A673 (cell line): ENCODE results near the gene TMEM183A. TPM values are rescaled to one million over a fixed set of nuclear protein-coding genes. Genes with fewer than 3 reads are reported as not detected.

Source experiments
- BruUV-seq: library from RNA; stranded (reverse); fragments of 400-500 nt; replicated peaks from 2 replicates; lab custom pipeline; 2021; lab: Mats Ljungman, UMichigan
- CTCF ChIA-PET: fragments of 300-600 bp; sonication (Branson Sonifier 250); formaldehyde crosslinking; loops from one replicate; lab custom pipeline; 2022; ENCODE audit warnings: antibody characterized with exemption; lab: Charles Lee
- POLR2A ChIA-PET: fragments of 300-600 bp; sonication (Branson Sonifier 250); formaldehyde crosslinking; loops from one replicate; lab custom pipeline; 2022; ENCODE audit warnings: antibody characterized with exemption; ENCODE audit not compliant: low non-redundant PET; lab: Charles Lee
- DNase-seq: peaks from one replicate; pipeline ENCODE4 v3.0.0-alpha.2; 2015; ENCODE audit warnings: low spot score
- H3K27ac ChIP-seq: fragments of 200-600 bp; sonication (generic); 2 replicates; pipeline ENCODE4 v1.5.1; 2016; ENCODE audit warnings: mixed run types, low read depth, mild to moderate bottlenecking, mixed read lengths, antibody characterized with exemption, low read length; ENCODE audit not compliant: poor library complexity, severe bottlenecking
- H3K27me3 ChIP-seq: fragments of 200-600 bp; sonication (generic); replicated peaks from 2 replicates; pipeline ENCODE4 v1.6.1; 2017; ENCODE audit warnings: mixed run types, low read depth, mild to moderate bottlenecking, mixed read lengths, antibody characterized with exemption, low read length; ENCODE audit not compliant: insufficient read depth, poor library complexity
- H3K36me3 ChIP-seq: fragments of 200-600 bp; sonication (generic); 2 replicates; pipeline ENCODE4 v1.6.1; 2016; ENCODE audit warnings: mixed run types, mild to moderate bottlenecking, mixed read lengths, antibody characterized with exemption, low read length; ENCODE audit not compliant: insufficient read depth, poor library complexity, severe bottlenecking
- H3K4me1 ChIP-seq: fragments of 200-600 bp; sonication (generic); 2 replicates; pipeline ENCODE4 v1.6.1; 2017; ENCODE audit warnings: mixed run types, mild to moderate bottlenecking, mixed read lengths, antibody characterized with exemption, low read length; ENCODE audit not compliant: insufficient read depth, poor library complexity, severe bottlenecking
- H3K4me3 ChIP-seq: fragments of 200-600 bp; sonication (generic); 2 replicates; pipeline ENCODE4 v1.5.1; 2016; ENCODE audit warnings: low read depth, mixed run types, mild to moderate bottlenecking, mixed read lengths, low read length; ENCODE audit not compliant: poor library complexity, severe bottlenecking
- H3K9me3 ChIP-seq: fragments of 200-600 bp; sonication (generic); 2 replicates; pipeline ENCODE4 v1.6.1; 2016; ENCODE audit warnings: mixed run types, low read depth, mild to moderate bottlenecking, mixed read lengths, antibody characterized with exemption, low read length; ENCODE audit not compliant: poor library complexity, severe bottlenecking
- EZH2 ChIP-seq: fragments of 200-600 bp; sonication (generic); IDR thresholded peaks from 2 replicates; pipeline ENCODE4 v1.6.1; 2017; ENCODE audit warnings: borderline replicate concordance, low read depth, mild to moderate bottlenecking, mixed read lengths, antibody characterized with exemption, low read length; ENCODE audit not compliant: poor library complexity, severe bottlenecking
- intact Hi-C: fragments of 100-400 bp; cut with micrococcal nuclease; formaldehyde crosslinking; loops from one replicate; pipeline ENCODE4 v1.10.0; 2022; ENCODE audit not compliant: unreplicated experiment
- total RNA-seq: library from RNA; stranded (reverse); gene quantifications from 2 replicates; pipeline ENCODE4 v1.2.3, GENCODE V29; 2021
- TF ChIP-seq, protein P1 (sequence below): fragments of 300-800, 200-600 bp; sonication (generic); conservative IDR thresholded peaks from 2 replicates; pipeline ENCODE4 v1.5.1; 2017; ENCODE audit warnings: low read depth, mild to moderate bottlenecking, antibody characterized with exemption, low read length, moderate library complexity, mixed read lengths

Gene TMEM183A
- total RNA-seq, 1 experiment from 2014 or later: 65.1 TPM

DNA sequence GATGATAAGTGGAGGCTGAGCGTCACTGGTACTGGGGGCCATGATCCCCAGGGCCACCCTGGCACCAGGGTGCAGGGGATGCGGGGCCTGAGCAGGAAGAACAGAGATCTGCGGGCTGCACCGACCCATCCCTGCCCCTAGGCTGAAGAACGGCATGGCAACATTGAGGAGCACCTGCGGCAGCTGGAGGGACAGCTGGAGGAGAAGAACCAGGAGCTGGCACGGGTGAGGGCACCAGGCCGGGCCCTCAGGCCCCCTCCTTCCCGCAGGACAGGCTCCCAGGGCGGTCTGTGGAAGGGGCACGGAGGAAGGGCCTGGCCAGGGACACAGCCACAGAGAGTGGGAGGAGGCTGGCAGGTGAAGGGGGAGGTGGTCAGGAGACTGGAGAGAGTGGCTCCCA is 40.9 kb downstream of the TMEM183A start:
- no peak for DNase-seq
- ChIA-PET CTCF (interaction anchor here (0.6 kb wide), 1 partner anchor 36 kb away, joined by 3 read pairs; no protein-coding TSS in a partner anchor), POLR2A (no interaction called here)
- no peak overlapping the region for H3K27ac ChIP-seq
- no peaks in the 10 kb centered on the region for H3K36me3 ChIP-seq
- H3K9me3 ChIP-seq: no peaks in the 10 kb centered on the region
- intact Hi-C loops: no loop called here
- TF ChIP-seq, protein P1, sequence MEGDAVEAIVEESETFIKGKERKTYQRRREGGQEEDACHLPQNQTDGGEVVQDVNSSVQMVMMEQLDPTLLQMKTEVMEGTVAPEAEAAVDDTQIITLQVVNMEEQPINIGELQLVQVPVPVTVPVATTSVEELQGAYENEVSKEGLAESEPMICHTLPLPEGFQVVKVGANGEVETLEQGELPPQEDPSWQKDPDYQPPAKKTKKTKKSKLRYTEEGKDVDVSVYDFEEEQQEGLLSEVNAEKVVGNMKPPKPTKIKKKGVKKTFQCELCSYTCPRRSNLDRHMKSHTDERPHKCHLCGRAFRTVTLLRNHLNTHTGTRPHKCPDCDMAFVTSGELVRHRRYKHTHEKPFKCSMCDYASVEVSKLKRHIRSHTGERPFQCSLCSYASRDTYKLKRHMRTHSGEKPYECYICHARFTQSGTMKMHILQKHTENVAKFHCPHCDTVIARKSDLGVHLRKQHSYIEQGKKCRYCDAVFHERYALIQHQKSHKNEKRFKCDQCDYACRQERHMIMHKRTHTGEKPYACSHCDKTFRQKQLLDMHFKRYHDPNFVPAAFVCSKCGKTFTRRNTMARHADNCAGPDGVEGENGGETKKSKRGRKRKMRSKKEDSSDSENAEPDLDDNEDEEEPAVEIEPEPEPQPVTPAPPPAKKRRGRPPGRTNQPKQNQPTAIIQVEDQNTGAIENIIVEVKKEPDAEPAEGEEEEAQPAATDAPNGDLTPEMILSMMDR: no peak
- no peak for TF ChIP-seq EZH2
- H3K27me3 ChIP-seq: no peaks in the 10 kb centered on the region
- H3K4me3 ChIP-seq: no peak overlapping the region
- peaks cover 21% of the 10 kb centered on the region for H3K4me1 ChIP-seq
- no TSS peak for BruUV-seq

DNA sequence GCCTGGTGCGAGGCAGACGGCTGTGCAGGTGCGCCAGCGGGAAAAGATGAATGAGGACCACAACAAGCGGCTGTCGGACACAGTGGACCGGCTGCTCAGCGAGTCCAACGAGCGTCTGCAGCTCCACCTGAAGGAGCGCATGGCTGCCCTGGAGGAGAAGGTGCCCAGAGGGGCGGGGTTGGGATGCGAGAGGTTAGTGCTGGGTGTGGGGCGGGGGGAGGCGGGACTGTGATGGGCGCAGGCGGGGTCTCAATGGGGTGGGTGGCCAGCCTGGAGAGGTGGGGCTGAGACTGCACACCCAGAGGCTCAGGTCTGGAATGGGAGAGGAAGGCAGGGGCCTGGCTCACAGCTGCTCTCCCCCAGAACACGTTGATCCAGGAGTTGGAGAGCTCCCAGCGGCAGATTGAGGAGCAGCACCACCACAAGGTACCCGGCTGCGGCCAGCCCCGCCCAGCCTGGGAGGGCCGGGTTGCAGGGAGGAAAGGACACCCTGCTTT is 41.4 kb downstream of the TMEM183A start:
- BruUV-seq: no TSS peak
- TF ChIP-seq, protein P1: no peak
- no peak for TF ChIP-seq EZH2
- intact Hi-C loops: no loop called here
- ChIA-PET CTCF (interaction anchor here (0.6 kb wide), 1 partner anchor 35 kb away, joined by 3 read pairs; no protein-coding TSS in a partner anchor), POLR2A (no interaction called here)
- H3K9me3 ChIP-seq: no peaks in the 10 kb centered on the region
- no peak for DNase-seq
- H3K27me3 ChIP-seq: no peaks in the 10 kb centered on the region
- H3K36me3 ChIP-seq: no peaks in the 10 kb centered on the region
- H3K4me3 ChIP-seq: no peak overlapping the region
- H3K27ac ChIP-seq: no peak overlapping the region
- H3K4me1 ChIP-seq: peaks cover 21% of the 10 kb centered on the region

GRCh38 chr1:203049077-203049476 is 41.9 kb downstream of the TMEM183A start:
- H3K27ac ChIP-seq: no peak overlapping the region
- no peaks in the 10 kb centered on the region for H3K27me3 ChIP-seq
- BruUV-seq: no TSS peak
- CTCF ChIA-PET: no interaction called here
- intact Hi-C loops: no loop called here
- H3K9me3 ChIP-seq: no peaks in the 10 kb centered on the region
- TF ChIP-seq, protein P1: no peak
- TF ChIP-seq EZH2: no peak
- POLR2A ChIA-PET: no interaction called here
- H3K4me3 ChIP-seq: no peak overlapping the region
- peaks cover 21% of the 10 kb centered on the region for H3K4me1 ChIP-seq
- no peaks in the 10 kb centered on the region for H3K36me3 ChIP-seq
- DNase-seq: no peak
